ENCODE results near the gene FASLG. TPM values are rescaled to one million over a fixed set of nuclear protein-coding genes. Genes with fewer than 3 reads are reported as not detected.
A peak's percentile ranks its signal among the peaks of the same experiment; 100 is the strongest.
"Not testable (repeated sequence)": the region's sequence is repeated elsewhere in the genome, so short reads cannot be mapped to it uniquely, and the experiment has no call there.

FASLG gene
- total RNA-seq, 5 donors from 2014 or later (not counting 1 experiment from before 2014, with no cell fraction given) = 0.70 to 5.2 (median 3.4) TPM

DNA sequence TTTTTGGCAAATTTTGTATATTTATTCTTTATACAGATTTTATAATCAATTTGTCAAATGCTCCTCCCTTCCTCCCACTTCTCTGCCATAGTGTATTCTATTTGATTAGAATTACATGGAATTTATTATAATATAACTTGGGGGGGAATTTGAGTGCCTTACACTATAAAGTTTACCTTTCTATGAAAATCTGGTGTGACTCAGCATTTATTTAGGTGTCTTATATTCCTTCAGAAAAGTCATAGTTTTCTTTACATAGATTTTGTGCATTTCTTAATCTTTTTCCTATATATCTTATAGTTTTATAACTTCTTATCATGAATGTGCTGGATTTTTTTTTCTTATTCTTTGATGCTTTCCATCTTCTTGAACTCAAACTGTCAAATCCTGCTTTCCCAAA is 21.3 kb downstream of the FASLG start:
- DNase-seq = no peak
- H3K36me3 ChIP-seq (ENCODE audit: control insufficient read depth in 2 of 2, extremely low read depth in 1 of 2, insufficient read depth in 1 of 2, low read length in 1 of 2) = no peaks in the 10 kb centered on the region
- Mint-ChIP-seq H3K4me1 (peaks cover 37 to 69% (median 49%) of the 10 kb centered on the region in 3 donors), H3K4me3 (no peak overlapping the region), H3K27me3 (peaks cover 0 to 4% of the 10 kb centered on the region in 2 donors), H3K36me3 (no peaks in the 10 kb centered on the region), H3K27ac (no peak overlapping the region), H3K9me3 (peaks cover 0 to 3% (median 0%) of the 10 kb centered on the region in 3 donors)
- H3K4me3 ChIP-seq (ENCODE audit: control insufficient read depth in 1 of 2, extremely low read depth in 1 of 2, low read length in 1 of 2) = no peak overlapping the region
- no peak overlapping the region for H3K27ac ChIP-seq (ENCODE audit: low read length)
- no peaks in the 10 kb centered on the region for H3K9me3 ChIP-seq
- ATAC-seq (replicated peaks in 1 of 4) = no peak
- H3K4me1 ChIP-seq (ENCODE audit: control insufficient read depth in 1 of 2, extremely low read depth in 1 of 2, insufficient read depth in 2 of 2, low read length in 2 of 2) = peaks cover 9 to 36% of the 10 kb centered on the region in 2 experiments
- H3K27me3 ChIP-seq (replicated peaks in 1 of 2; ENCODE audit: control insufficient read depth in 2 of 2, extremely low read depth in 1 of 2, insufficient read depth in 2 of 2, low read length in 1 of 2) = no peaks in the 10 kb centered on the region
- ChIA-PET POLR2A (interaction anchor here in 1 of 2 donors (0.7 kb wide), 1 partner anchor 670 kb away, joined by 4 read pairs; no protein-coding TSS in a partner anchor), CTCF (interaction anchor here in 1 of 2 donors (0.6 to 1.1 kb wide), 5 partner anchors 19 to 45 kb away, joined by 3 to 7 read pairs (median 3); no protein-coding TSS in a partner anchor)

DNA sequence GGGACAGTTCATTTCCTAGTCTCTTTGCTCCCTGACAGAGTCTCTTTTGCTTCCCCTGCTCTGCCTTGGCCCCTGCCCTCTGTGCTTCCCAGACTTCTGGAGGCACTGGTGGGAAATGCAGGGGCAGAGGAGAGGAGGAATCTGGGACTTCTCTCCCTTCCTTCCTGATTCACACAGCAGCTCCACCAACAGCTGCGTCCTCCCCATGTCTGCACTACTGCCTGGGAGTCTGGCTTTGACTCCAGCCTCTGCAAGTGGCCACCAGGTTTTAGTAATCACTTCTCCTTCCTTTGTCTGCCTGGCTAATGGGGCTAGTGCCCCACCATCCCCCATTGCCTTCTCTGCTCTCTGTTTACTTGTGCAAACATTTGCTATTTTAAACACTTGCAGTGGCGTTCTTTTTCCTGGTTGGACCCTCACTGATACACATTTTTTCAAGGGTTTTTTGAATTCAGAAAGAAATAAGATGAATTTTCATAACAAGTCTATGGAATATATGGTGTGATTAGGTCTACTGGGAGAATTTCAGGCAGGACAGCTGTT is 21.9 kb downstream of the FASLG start:
- Histone ChIP-seq H3K27ac (ENCODE audit: low read length) (no peak overlapping the region), H3K36me3 (ENCODE audit: control insufficient read depth in 2 of 2, extremely low read depth in 1 of 2, insufficient read depth in 1 of 2, low read length in 1 of 2) (no peaks in the 10 kb centered on the region), H3K9me3 (no peaks in the 10 kb centered on the region), H3K27me3 (replicated peaks in 1 of 2; ENCODE audit: control insufficient read depth in 2 of 2, extremely low read depth in 1 of 2, insufficient read depth in 2 of 2, low read length in 1 of 2) (no peaks in the 10 kb centered on the region), H3K4me1 (ENCODE audit: control insufficient read depth in 1 of 2, extremely low read depth in 1 of 2, insufficient read depth in 2 of 2, low read length in 2 of 2) (peaks cover 3 to 31% of the 10 kb centered on the region in 2 experiments), H3K4me3 (ENCODE audit: control insufficient read depth in 1 of 2, extremely low read depth in 1 of 2, low read length in 1 of 2) (no peak overlapping the region)
- Mint-ChIP-seq H3K36me3 (no peaks in the 10 kb centered on the region), H3K4me3 (no peak overlapping the region), H3K27ac (no peak overlapping the region), H3K4me1 (peaks cover 31 to 63% (median 43%) of the 10 kb centered on the region in 3 donors), H3K9me3 (peaks cover 0 to 3% (median 0%) of the 10 kb centered on the region in 3 donors), H3K27me3 (peaks cover 0 to 4% of the 10 kb centered on the region in 2 donors)
- DNase-seq (no peak), ATAC-seq (replicated peaks in 1 of 4) (no peak)
- WGBS (ENCODE audit: insufficient coverage) = 71% methylated on average over 2 of the region's 2 CpGs
- CTCF ChIA-PET = interaction anchor here in 1 of 2 donors (1.1 kb wide), 1 partner anchor 19 kb away, joined by 3 read pairs; no protein-coding TSS in a partner anchor
- POLR2A ChIA-PET = no interaction called here

DNA sequence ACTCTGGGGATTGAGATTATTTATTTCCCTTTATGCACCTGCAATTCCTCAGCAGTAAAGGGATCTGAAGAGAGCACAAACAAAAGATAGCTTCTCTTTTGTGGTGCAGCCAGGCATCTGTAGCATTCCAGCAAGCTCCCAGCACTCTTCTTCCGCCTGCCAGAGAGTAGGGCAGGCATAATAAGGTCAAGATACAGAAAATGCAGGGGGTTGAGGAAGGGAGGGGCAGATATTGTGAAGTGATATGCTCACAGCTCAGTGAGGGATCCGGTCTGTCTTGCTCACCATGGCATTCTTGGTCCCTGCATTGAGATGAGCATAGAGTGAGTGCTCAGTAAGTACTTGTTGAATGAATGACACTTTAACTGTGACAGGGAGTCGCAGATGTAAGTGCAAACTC is 23.9 kb downstream of the FASLG start:
- peaks cover 0 to 4% of the 10 kb centered on the region in 2 donors for H3K27me3 Mint-ChIP-seq
- H3K4me1 Mint-ChIP-seq = peaks cover 15 to 44% (median 27%) of the 10 kb centered on the region in 3 donors
- 89% methylated on average over 2 of the region's 3 CpGs for WGBS (ENCODE audit: insufficient coverage)
- Histone ChIP-seq H3K9me3 (no peaks in the 10 kb centered on the region), H3K27me3 (replicated peaks in 1 of 2; ENCODE audit: control insufficient read depth in 2 of 2, extremely low read depth in 1 of 2, insufficient read depth in 2 of 2, low read length in 1 of 2) (no peaks in the 10 kb centered on the region), H3K36me3 (ENCODE audit: control insufficient read depth in 2 of 2, extremely low read depth in 1 of 2, insufficient read depth in 1 of 2, low read length in 1 of 2) (no peaks in the 10 kb centered on the region), H3K4me3 (ENCODE audit: control insufficient read depth in 1 of 2, extremely low read depth in 1 of 2, low read length in 1 of 2) (no peak overlapping the region), H3K27ac (ENCODE audit: low read length) (no peak overlapping the region), H3K4me1 (ENCODE audit: control insufficient read depth in 1 of 2, extremely low read depth in 1 of 2, insufficient read depth in 2 of 2, low read length in 2 of 2) (peaks cover 3 to 23% of the 10 kb centered on the region in 2 experiments)
- H3K27ac Mint-ChIP-seq = no peak overlapping the region
- H3K9me3 Mint-ChIP-seq = peaks cover 0 to 3% (median 0%) of the 10 kb centered on the region in 3 donors
- ATAC-seq (replicated peaks in 1 of 4) = peak in 1 of 4 experiments; percentile 59
- H3K36me3 Mint-ChIP-seq = no peaks in the 10 kb centered on the region
- DNase-seq = no peak
- ChIA-PET POLR2A (interaction anchor here in 1 of 2 donors (0.6 kb wide), 1 partner anchor 1334 kb away, joined by 12 read pairs; no protein-coding TSS in a partner anchor), CTCF (interaction anchor here in 1 of 2 donors (0.7 kb wide), 1 partner anchor 37 kb away, joined by 3 read pairs; no protein-coding TSS in a partner anchor)
- no peak overlapping the region for H3K4me3 Mint-ChIP-seq

DNA sequence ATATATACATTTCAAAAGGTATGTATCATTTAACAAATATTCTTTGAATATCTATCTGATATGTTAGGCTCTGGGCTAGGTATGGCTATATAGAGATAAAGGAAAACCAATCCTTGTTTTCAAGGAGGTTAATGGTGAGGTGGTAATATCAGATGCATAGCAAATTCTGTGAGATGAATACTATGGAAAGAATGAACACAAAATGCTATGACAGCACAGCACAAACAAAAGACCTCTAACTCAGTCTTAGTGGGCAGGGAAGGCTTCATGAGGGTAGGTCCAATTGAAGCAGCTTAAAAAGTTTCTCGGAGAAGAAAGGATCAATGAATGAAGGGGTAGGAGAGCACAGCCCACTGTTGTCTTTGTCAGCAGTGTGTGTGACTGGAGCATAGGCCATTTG is 27.2 kb downstream of the FASLG start:
- no peaks in the 10 kb centered on the region for H3K9me3 ChIP-seq
- DNase-seq (no peak), ATAC-seq (replicated peaks in 1 of 4) (no peak)
- H3K27ac Mint-ChIP-seq = no peak overlapping the region
- H3K4me3 Mint-ChIP-seq = no peak overlapping the region
- no peaks in the 10 kb centered on the region for H3K36me3 Mint-ChIP-seq
- no peak overlapping the region for H3K27ac ChIP-seq (ENCODE audit: low read length)
- peaks cover 0 to 9% of the 10 kb centered on the region in 2 experiments for H3K4me1 ChIP-seq (ENCODE audit: control insufficient read depth in 1 of 2, extremely low read depth in 1 of 2, insufficient read depth in 2 of 2, low read length in 2 of 2)
- POLR2A ChIA-PET = interaction anchor here in 1 of 2 donors (0.6 kb wide), 1 partner anchor 871 kb away, joined by 3 read pairs; no protein-coding TSS in a partner anchor
- CTCF ChIA-PET = interaction anchor here in 1 of 2 donors (0.6 kb wide), 1 partner anchor 41 kb away, joined by 3 read pairs; no protein-coding TSS in a partner anchor
- no peaks in the 10 kb centered on the region for H3K36me3 ChIP-seq (ENCODE audit: control insufficient read depth in 2 of 2, extremely low read depth in 1 of 2, insufficient read depth in 1 of 2, low read length in 1 of 2)
- no peak overlapping the region for H3K4me3 ChIP-seq (ENCODE audit: control insufficient read depth in 1 of 2, extremely low read depth in 1 of 2, low read length in 1 of 2)
- peaks cover 0 to 4% of the 10 kb centered on the region in 2 donors for H3K27me3 Mint-ChIP-seq
- peaks cover 5 to 24% (median 15%) of the 10 kb centered on the region in 3 donors for H3K4me1 Mint-ChIP-seq
- H3K9me3 Mint-ChIP-seq = peaks cover 0 to 3% (median 0%) of the 10 kb centered on the region in 3 donors
- 86% methylated on average over 1 of the region's 1 CpG for WGBS (ENCODE audit: insufficient coverage)
- no peaks in the 10 kb centered on the region for H3K27me3 ChIP-seq (replicated peaks in 1 of 2; ENCODE audit: control insufficient read depth in 2 of 2, extremely low read depth in 1 of 2, insufficient read depth in 2 of 2, low read length in 1 of 2)

DNA sequence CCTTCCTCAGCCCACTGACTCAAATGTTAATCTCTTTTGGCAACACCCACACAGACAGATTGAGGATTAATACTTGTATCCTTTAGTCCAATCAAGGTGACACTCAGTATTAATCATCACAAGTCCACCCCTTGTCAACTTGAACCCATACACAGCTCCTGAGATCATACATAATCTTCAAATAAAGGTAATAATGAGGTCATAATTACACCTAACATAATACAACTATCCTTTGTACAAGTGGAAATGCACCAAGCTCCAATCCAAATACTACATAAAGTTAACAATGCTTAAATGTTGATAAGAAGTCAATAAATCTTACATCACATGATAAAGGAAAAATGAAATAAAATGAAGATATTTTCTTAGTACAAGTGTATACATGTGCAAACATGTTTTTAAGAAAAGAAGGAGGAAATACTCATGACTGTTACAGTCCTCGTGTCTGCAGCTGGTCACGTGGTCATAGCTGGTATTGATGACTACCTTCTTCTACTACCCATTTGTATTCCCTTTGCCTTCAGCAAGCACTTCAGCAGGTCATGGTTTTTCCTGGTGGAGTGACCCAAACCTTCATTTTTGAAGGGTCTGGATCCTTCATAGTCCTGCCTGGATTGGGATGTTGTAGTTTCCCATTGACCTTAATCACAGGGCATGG is 29.7 kb downstream of the FASLG start:
- CTCF ChIA-PET; ATAC-seq (replicated peaks in 1 of 4); H3K9me3 ChIP-seq; H3K36me3 Mint-ChIP-seq; H3K4me1 ChIP-seq (ENCODE audit: control insufficient read depth in 1 of 2, extremely low read depth in 1 of 2, insufficient read depth in 2 of 2, low read length in 2 of 2); POLR2A ChIA-PET; H3K4me3 Mint-ChIP-seq; H3K27me3 Mint-ChIP-seq; H3K27ac Mint-ChIP-seq; DNase-seq; H3K9me3 Mint-ChIP-seq; H3K4me3 ChIP-seq (ENCODE audit: control insufficient read depth in 1 of 2, extremely low read depth in 1 of 2, low read length in 1 of 2); H3K36me3 ChIP-seq (ENCODE audit: control insufficient read depth in 2 of 2, extremely low read depth in 1 of 2, insufficient read depth in 1 of 2, low read length in 1 of 2); H3K27ac ChIP-seq (ENCODE audit: low read length); H3K4me1 Mint-ChIP-seq; H3K27me3 ChIP-seq (replicated peaks in 1 of 2; ENCODE audit: control insufficient read depth in 2 of 2, extremely low read depth in 1 of 2, insufficient read depth in 2 of 2, low read length in 1 of 2): not testable (repeated sequence)
- no CpG with 5 or more reads among the region's 2 CpGs for WGBS (ENCODE audit: insufficient coverage)

DNA sequence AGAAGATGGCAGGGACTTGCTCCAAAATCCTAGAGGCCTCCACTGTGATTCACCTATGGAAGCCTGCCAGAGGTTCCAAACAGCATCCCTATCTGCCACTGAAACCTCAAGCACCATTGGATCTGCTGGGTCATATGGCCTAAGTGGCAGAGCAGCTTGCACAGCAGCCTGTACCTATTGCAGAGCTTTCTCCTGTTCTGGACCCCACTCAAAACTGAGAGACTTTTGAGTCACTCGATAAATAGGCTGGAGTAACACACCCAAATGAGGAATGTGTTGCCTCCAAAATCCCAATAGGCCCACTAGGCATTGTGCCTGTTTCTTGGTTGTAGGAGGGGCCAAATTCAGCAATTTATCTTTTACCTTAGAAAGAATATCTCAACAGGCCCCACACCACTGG is 32.0 kb downstream of the FASLG start:
- WGBS (ENCODE audit: insufficient coverage) = no CpG with 5 or more reads among the region's 1 CpG
- not testable (repeated sequence) for H3K4me1 Mint-ChIP-seq, H3K27ac Mint-ChIP-seq

More for the DNA sequence above, 32.0 kb downstream of the FASLG start:
- H3K4me3 ChIP-seq (ENCODE audit: control insufficient read depth in 1 of 2, extremely low read depth in 1 of 2, low read length in 1 of 2); H3K4me3 Mint-ChIP-seq; CTCF ChIA-PET; H3K27ac ChIP-seq (ENCODE audit: low read length); ATAC-seq (replicated peaks in 1 of 4); H3K9me3 Mint-ChIP-seq; H3K9me3 ChIP-seq; POLR2A ChIA-PET; H3K4me1 ChIP-seq (ENCODE audit: control insufficient read depth in 1 of 2, extremely low read depth in 1 of 2, insufficient read depth in 2 of 2, low read length in 2 of 2); H3K36me3 ChIP-seq (ENCODE audit: control insufficient read depth in 2 of 2, extremely low read depth in 1 of 2, insufficient read depth in 1 of 2, low read length in 1 of 2); DNase-seq; H3K27me3 Mint-ChIP-seq; H3K27me3 ChIP-seq (replicated peaks in 1 of 2; ENCODE audit: control insufficient read depth in 2 of 2, extremely low read depth in 1 of 2, insufficient read depth in 2 of 2, low read length in 1 of 2); H3K36me3 Mint-ChIP-seq: not testable (repeated sequence)
